GM06990 (cell line): ENCODE measurements around the gene DDX3X.

Experiments
- DNase-seq: peaks from one replicate; pipeline ENCODE4 v3.0.0-alpha.2; 2011; ENCODE audit not compliant: insufficient read length; ENCODE audit errors: extremely low read depth
- H3K27me3 ChIP-seq: replicated peaks from 2 replicates; pipeline ENCODE4 v1.6.0; 2011; ENCODE audit warnings: low read length; ENCODE audit not compliant: control insufficient read depth, insufficient read depth
- H3K36me3 ChIP-seq: 2 replicates; pipeline ENCODE4 v1.5.1; 2011; ENCODE audit warnings: low read length; ENCODE audit not compliant: control insufficient read depth, insufficient read depth
- H3K4me3 ChIP-seq: replicated peaks from 2 replicates; pipeline ENCODE4 v1.5.1; 2011; ENCODE audit warnings: low read depth, mild to moderate bottlenecking, control low read depth, low read length
- TF ChIP-seq, protein P1 (sequence below): IDR thresholded peaks from 2 replicates; pipeline ENCODE4 v1.5.1; 2011; ENCODE audit warnings: low read length, control low read depth, mild to moderate bottlenecking, inconsistent platforms; ENCODE audit not compliant: insufficient read depth, poor library complexity, severe bottlenecking

DDX3X gene

DNA sequence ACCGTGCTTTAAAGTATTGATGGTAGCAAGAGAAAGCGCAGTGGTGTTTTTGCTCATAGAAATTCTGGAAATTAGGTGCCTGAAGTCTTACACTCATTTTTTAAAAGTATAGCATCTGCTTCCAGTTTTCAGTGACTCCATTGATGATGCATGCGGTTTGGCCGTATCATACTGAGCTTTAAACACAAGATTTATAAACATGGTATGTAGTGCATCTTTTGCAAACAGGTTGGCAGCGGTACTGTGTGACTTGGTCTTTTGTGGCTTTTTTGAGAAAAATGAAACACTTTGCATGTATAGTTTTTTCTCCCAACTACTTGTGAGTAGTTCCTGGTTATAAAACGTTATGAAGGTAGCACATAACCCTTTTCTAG is 2.0 kb downstream of the DDX3X start:
- peak overlapping the region; percentile 85 for H3K4me3 ChIP-seq
- H3K27me3 ChIP-seq: no peaks in the 10 kb centered on the region
- no peak for DNase-seq
- peaks cover 7% of the 10 kb centered on the region for H3K36me3 ChIP-seq
- TF ChIP-seq, protein P1, sequence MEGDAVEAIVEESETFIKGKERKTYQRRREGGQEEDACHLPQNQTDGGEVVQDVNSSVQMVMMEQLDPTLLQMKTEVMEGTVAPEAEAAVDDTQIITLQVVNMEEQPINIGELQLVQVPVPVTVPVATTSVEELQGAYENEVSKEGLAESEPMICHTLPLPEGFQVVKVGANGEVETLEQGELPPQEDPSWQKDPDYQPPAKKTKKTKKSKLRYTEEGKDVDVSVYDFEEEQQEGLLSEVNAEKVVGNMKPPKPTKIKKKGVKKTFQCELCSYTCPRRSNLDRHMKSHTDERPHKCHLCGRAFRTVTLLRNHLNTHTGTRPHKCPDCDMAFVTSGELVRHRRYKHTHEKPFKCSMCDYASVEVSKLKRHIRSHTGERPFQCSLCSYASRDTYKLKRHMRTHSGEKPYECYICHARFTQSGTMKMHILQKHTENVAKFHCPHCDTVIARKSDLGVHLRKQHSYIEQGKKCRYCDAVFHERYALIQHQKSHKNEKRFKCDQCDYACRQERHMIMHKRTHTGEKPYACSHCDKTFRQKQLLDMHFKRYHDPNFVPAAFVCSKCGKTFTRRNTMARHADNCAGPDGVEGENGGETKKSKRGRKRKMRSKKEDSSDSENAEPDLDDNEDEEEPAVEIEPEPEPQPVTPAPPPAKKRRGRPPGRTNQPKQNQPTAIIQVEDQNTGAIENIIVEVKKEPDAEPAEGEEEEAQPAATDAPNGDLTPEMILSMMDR: no peak

DNA sequence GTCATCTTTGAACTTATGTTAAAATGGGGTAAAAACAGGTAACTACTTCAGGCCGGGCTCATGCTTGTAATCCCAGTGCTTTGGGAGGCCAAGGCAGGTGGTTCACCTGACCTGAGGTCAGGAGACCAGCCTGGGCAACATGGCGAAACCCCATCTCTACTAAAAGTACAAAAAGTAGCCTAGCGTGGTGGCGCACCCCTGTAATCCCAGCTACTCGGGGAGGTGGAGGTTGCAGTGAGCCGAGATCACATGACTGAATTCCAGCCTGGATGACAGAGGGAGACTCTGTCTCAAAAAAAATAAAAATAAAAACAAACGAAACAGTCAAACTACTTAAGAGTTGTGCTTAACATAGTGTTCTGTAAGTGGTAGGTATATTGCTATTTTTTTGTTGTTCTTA is 2.5 kb downstream of the DDX3X start:
- no peaks in the 10 kb centered on the region for H3K27me3 ChIP-seq
- DNase-seq: no peak
- peaks cover 7% of the 10 kb centered on the region for H3K36me3 ChIP-seq
- TF ChIP-seq, protein P1: no peak
- peak overlapping the region; percentile 85 for H3K4me3 ChIP-seq

DNA sequence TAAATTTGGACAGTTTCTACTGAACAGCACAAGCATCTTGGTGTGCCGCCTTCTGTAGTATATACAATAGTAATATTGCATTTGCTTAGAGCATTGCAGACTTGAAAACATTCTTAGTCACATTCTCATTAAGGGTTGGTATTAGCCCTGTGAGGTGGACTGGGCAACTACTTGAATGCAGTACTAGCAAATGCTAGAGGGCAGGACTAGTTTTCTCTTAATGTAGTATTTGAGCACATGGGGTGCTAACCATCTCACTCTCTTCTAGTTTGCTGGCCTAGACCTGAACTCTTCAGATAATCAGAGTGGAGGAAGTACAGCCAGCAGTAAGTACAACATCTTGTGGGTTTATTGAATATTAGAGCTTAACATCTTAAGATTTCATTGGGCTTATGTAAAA is 3.2 kb downstream of the DDX3X start:
- peaks cover 8% of the 10 kb centered on the region for H3K36me3 ChIP-seq
- no peak for DNase-seq
- TF ChIP-seq, protein P1: no peak
- H3K4me3 ChIP-seq: peak overlapping the region; percentile 85
- no peaks in the 10 kb centered on the region for H3K27me3 ChIP-seq

DNA sequence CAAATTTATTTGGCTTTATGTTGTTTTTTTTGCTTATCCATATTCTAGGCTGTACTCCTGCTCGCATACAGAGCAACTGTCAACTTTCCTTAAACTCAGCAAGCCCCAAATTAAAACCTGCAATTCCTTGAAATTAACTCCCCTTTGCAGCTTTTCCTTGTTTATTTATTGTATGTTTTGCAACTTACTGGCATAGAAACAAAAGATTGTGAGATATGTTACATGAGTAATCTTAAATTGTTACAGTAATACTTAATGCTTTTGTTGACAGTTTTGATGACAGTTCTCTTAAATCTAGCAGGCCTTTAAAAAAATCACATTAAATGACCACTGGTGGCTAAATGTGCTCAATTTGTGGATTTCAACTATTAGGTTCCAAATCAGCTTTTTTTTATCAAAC is 4.5 kb downstream of the DDX3X start:
- Histone ChIP-seq H3K36me3 (peaks cover 9% of the 10 kb centered on the region), H3K27me3 (no peaks in the 10 kb centered on the region), H3K4me3 (no peak overlapping the region)
- TF ChIP-seq, protein P1: no peak
- DNase-seq: no peak

DNA sequence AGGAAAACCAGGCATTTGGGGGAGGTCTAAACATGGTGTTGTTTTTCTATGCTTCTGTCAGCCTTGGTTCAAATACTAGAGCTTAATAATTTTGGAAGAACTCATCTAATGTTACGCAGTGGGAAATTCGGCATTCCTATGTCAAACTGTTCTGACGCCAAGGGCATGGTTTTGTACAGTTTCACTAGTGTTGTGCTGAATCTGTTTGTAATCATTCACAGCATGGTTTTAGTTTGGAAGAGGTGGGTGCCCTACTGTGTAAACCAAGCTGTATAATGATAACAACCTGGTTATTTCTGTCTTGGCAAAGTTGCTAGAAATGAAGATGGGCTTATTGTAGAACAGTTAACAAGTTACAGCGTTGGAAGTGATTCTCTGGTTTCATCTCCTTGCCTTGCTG is 5.2 kb downstream of the DDX3X start:
- peaks cover 9% of the 10 kb centered on the region for H3K36me3 ChIP-seq
- H3K27me3 ChIP-seq: no peaks in the 10 kb centered on the region
- TF ChIP-seq, protein P1: no peak
- DNase-seq: no peak
- no peak overlapping the region for H3K4me3 ChIP-seq

DNA sequence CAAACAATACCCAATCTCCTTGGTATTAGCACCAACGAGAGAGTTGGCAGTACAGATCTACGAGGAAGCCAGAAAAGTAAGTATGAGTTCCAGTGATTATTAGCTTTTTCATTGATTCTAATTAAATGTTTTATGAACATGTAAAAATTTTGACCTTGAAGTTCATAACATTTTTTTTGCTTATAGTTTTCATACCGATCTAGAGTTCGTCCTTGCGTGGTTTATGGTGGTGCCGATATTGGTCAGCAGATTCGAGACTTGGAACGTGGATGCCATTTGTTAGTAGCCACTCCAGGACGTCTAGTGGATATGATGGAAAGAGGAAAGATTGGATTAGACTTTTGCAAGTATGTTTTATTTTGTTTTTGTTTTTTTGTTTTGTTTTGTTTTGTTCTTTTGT is 10.1 kb downstream of the DDX3X start:
- no peak for DNase-seq
- Histone ChIP-seq H3K27me3 (no peaks in the 10 kb centered on the region), H3K4me3 (no peak overlapping the region), H3K36me3 (peaks cover 27% of the 10 kb centered on the region)
- TF ChIP-seq, protein P1: no peak
